Bone marrow (tissue), 2 donors: ENCODE results near the gene RD3L.
"Not testable (repeated sequence)": the region's sequence is repeated elsewhere in the genome, so short reads cannot be mapped to it uniquely, and the experiment has no call there.

Experiments used
- DNase-seq, 2 donors: peaks; one replicate each; lab custom pipeline; 2025; lab: John Stamatoyannopoulos, UW

The RD3L gene

DNA sequence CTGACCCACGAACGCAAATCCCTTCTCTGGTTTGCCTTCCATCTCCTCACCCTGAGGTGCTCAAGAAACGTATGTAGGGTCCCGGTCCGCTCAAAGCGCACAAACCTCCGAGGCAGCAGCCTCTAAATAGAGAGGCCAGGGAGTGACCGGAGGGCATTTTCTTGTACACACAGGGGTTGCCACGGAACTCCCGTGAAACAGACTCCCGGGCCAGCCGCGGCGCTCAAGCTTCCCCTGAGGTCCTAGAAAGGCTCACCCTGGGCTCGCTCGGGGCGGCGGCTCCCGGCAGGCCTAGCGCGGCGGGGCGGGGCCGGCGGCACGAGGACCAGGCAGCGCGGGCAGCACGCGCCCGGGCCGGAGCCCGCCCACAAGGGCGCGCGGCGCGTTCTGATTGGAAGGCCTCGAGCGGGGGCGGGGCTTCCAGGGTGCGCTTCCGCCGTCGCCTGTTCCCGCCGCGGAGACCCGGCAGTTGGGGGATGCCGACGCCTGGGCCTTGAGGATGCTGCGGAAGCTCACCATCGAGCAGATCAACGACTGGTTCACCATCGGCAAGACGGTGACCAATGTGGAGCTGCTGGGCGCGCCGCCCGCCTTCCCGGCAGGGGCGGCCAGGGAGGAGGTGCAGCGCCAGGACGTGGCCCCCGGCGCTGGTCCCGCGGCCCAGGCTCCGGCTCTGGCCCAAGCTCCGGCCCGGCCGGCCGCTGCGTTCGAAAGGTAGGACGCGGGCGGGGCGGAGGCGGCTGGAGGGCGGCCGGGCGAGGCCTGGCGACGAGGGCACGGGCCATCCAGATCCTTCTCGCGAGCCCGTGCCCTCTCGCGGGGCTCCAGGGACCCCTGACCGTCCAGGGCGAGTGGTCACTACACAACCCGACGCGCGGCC, 14.1 kb downstream of the RD3L start, which contains the start of gene TDRD9:
TSS of gene TDRD9 (plus strand) at position 446 of the 880 bp plus-strand sequence. CDS start at position 500, 54 bp downstream.
- no peak for DNase-seq

- no peak for DNase-seq
Measured at GRCh38 chr14:103927566-103927965, 14.8 kb downstream of the RD3L start.

DNA sequence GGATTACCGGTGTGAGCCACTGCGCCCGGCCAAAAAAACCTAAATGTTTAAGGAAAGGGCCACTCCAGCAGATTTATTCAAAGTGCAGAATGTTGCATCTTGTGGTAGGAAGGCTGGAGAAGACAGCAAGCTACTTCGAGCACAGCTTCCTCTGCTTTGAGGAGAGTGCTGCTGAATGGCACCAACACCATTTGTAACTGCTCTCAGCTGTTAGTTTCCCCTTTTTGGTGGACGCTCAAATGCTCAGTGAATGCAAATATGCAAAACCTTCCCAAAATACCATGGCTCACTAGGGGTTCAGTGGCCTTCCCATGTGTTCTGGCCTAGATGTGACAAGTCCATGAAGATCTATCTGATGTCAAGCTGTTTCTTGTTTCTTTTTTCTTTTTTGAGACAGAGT, 17.0 kb downstream of the RD3L start:
- no peak for DNase-seq

GRCh38 chr14:103923863-103924262, 18.5 kb downstream of the RD3L start:
- DNase-seq = no peak

- not testable (repeated sequence) for DNase-seq
Measured at GRCh38 chr14:103921855-103922200, 20.5 kb downstream of the RD3L start.

DNA sequence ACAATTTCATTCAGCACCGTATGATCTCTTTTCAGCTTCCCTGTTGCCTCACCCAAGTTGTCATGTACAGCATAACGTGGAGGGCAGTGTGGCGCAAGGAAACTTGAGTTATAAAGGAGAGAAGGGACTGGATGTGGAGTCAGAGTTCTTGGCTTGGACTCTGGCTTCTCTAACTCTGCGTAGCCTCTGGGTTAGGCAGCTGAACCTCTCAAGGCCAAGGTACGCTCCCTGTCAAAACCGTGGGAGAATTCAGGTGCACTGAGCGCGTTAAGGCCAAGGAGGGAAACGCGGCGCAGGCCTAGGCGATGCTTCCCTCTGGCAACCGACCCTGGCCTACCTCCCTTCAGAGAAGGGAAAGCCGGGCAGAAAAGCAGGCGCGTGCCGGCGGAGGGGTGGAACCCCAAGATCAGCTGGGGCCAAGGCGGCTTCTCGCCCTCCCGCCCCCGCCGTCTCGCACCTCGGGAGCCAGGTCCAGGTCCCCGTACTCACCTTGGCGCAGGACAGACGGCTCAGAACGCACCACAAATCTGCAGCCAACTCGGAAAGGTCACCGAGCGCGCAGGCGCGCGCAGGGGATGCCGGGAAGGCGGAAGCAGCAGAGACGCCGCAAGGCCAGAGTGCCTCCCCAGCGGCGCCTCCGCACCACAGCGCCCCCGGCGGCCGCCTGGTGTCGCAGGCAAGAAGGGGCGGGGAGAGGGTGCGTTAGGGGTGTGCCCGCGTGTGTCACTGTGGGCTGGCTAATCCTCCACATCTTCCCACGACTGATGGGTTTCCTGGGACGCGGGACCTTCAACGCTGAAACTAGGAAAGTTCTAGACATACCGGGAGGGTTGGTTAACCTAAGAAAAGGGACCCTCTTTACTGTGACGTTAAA, 21.1 kb downstream of the RD3L start:
- DNase-seq = peak; percentile 76 to 90

DNA sequence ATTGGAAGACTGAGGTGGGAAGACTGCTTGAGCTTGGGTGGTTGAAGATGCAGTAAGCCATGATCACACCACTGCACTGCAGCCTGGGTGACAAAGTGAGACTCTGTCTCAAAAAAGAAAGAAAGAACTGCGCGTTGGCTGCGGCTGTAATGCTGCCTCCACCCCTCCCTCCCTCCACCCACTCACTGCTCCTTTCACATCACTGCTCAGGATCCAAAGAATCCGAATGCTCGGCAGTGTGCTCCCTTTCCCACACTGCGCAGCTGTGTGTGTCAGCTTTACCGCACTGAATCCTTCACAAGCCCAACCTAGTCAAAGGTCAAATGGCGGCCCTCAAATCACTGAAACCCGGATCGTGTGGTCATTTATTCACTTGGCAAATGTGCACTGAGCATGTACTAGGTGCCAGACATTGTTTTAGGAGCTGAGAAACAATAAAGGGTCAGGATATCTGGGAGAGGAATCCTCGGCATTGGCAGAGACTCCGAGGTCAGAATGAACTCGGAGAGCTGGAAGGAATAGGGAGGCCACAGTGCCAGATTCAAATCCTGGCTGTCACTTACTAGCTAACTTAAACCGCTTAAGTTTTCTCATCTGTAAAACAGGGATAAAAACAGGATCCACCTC, 25.6 kb downstream of the RD3L start:
- DNase-seq = no peak

GRCh38 chr14:103915616-103916015, 26.7 kb downstream of the RD3L start:
- no peak for DNase-seq

GRCh38 chr14:103910984-103911383, 31.3 kb downstream of the RD3L start:
- DNase-seq = no peak

DNA sequence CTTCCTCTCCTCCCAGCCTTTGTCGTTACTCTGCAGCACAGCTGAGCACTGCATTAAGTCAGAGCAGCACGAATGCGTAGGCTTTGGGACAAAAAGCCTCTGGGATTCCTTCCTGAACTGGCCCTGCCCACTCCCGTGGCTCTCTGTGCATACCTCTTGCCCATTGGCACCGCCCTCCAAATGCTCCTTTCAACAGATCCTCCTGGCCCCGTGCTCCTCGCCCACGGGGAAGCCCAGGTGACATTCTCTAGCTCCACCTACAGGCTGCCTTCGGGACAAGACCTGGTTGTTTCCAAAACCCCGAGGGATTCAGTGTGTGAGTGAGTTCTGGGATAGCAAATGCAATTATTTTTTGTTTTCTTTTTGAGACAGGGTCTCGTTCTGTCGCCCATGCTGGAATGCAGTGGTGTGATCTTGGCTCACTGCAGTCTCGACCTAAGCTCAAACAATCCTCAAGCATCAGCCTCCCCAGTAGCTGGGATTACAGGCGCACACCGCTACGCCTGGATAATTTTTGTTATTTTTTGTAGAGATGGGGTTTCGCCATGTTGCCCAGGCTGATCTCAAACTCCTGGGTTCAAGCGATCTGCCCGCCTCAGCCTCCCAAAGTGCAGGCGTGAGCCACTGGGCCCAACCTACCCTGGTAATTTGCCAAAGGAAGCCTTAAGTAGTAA, 31.9 kb downstream of the RD3L start:
- peak in 1 of 2 donors; percentile 18 for DNase-seq

DNA sequence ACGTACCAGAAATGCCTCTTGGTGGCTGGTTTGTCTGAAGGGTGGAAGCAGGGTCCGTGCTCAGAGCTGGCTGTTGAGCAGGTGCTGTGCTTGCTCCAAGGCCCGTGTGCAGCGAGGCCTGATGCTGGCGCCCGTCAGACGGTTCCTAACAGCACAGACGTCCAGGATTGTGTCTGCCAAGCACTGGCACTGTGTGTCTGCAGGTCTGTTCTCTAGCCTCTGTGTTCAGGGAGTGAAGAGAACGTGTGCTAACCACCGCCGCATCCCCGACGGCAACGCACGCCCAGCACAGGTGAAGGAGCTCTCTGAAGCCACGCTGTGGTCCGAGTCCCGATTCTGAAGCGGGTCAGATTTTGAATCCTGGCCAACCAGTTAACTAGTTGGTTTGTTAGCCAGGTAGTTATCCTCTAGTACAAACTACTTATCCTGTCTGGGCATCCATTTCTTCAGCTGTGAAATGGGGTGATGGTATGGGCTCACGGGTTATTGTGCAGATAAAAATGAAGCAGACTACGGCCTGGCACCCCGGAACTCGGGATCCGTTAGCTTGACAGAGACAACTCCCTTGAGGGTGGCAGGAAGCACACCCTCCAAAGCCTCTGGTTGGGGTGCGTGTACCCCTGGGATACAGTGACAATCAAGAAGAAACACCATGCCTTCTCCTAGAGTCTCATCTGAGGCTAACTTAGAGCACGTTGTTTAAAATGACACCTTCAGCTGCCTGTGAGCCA, 32.6 kb downstream of the RD3L start:
- no peak for DNase-seq

DNA sequence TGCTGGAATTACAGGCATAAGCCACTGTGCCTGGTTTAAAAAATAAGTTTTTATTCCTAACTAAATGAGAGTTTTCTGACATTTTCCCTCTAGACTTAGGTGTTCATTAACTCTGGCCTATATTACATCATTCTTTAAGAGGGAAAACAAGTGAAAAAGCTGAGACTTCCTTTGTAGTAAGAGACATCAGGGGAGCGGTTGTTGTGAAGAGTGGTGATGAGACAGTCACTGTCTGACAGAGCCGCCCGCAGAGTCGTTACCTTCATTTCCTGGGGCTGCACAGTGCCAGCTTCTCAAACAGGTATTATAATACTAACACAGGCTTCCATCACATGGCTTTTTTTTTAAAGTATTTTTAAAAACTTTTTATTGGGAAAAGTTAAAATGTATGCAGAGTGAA, 33.7 kb downstream of the RD3L start:
- no peak for DNase-seq

- DNase-seq = no peak
Measured at GRCh38 chr14:103905842-103906456, 36.4 kb downstream of the RD3L start.

DNA sequence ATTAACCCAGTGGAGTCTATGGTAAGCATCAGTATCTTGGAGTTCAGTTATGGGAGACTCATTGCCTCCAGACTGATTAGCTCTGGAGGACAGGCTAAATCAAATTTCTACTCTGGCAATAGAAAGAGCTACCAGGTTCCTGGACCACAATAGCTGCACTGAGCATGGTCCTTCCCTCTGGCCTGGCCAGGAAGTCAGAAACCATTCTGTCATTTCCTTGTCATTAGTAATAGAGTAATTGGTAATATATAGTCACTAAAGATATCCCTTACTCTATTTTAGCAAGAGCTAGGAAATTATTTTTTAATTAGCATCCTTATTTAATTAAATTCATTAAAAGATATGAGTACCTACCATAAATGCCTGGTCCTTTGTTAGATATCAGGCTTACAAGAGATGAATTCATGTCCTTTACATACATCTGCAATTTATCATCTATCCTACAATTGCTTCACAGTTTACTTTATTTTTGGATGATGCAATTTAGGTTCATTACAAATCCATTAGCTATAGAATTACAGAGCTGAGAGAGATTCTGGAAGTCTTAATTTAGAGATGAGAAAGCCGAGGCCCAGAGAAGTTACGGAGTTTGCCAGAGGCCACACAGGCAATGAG, 37.7 kb downstream of the RD3L start:
- no peak for DNase-seq

DNA sequence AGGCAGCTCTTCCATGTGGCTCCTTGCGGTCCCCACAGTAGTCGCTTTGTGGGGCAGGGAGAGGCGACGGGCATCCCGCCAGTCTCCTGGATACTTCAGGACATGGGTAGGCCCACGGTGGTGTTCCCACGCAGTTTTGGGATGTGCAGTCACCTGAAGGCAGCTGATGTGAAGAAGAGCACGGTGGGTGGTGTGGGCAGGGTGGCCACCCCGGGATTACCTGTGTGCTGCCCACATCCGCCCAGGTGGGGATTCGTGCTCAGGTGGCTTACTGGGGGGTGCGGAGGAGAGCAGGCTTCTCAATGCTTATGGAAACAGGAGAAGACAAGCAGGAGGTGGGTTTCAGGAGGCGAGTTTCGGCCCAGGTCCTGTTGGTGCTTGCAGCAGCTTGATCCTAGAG, 42.5 kb downstream of the RD3L start:
- no peak for DNase-seq

GRCh38 chr14:103899316-103899715, 43.0 kb downstream of the RD3L start:
- no peak for DNase-seq

- no peak for DNase-seq
Measured at GRCh38 chr14:103898711-103899110, 43.6 kb downstream of the RD3L start.

GRCh38 chr14:103898204-103898603, 44.1 kb downstream of the RD3L start:
- DNase-seq = no peak

- DNase-seq = no peak
Measured at GRCh38 chr14:103897075-103897947, 45.0 kb downstream of the RD3L start.
